OCI-LY3 (cell line): ENCODE results near the gene CDCA7.

Experiments used
- H2AFZ ChIP-seq: fragments of 200-600, 300-600 bp; shearing (Covaris generic); 2 replicates; pipeline ENCODE4 v1.6.0; 2014; ENCODE audit warnings: antibody characterized with exemption, low read depth, low read length
- H3K27ac ChIP-seq: fragments of 200-600, 300-600 bp; sonication (generic); 2 replicates; pipeline ENCODE4 v1.5.1; 2014; ENCODE audit warnings: mild to moderate bottlenecking, low read length, moderate library complexity, mixed read lengths
- H3K27me3 ChIP-seq: fragments of 200-600, 300-600 bp; sonication (generic); 2 replicates; pipeline ENCODE4 v1.6.1; 2014; ENCODE audit warnings: low read depth, low read length, mixed read lengths
- H3K36me3 ChIP-seq: fragments of 200-600, 300-600 bp; sonication (generic); replicated peaks from 2 replicates; pipeline ENCODE3; 2014; ENCODE audit warnings: low read depth, low read length, mixed read lengths
- H3K4me1 ChIP-seq: fragments of 300-600, 200-600 bp; sonication (generic); 2 replicates; pipeline ENCODE4 v1.6.1; 2014; ENCODE audit warnings: low read length, mixed read lengths
- H3K4me2 ChIP-seq: fragments of 200-600, 300-600 bp; sonication (generic); 2 replicates; pipeline ENCODE4 v1.6.1; 2014; ENCODE audit warnings: low read length, mixed read lengths
- H3K4me3 ChIP-seq: fragments of 300-600, 200-600 bp; sonication (generic); 2 replicates; pipeline ENCODE4 v1.5.1; 2014; ENCODE audit warnings: antibody characterized with exemption, mild to moderate bottlenecking, low read length, moderate library complexity
- H3K79me2 ChIP-seq: fragments of 300-600, 200-600 bp; shearing (Covaris generic); 2 replicates; pipeline ENCODE4 v1.6.1; 2014; ENCODE audit warnings: mild to moderate bottlenecking, low read length, mixed read lengths
- H3K9ac ChIP-seq: fragments of 300-600, 200-600 bp; shearing (Covaris generic); 2 replicates; pipeline ENCODE4 v1.6.0; 2014; ENCODE audit warnings: mild to moderate bottlenecking, low read length, moderate library complexity
- H3K9me3 ChIP-seq: fragments of 200-600, 300-600 bp; shearing (Covaris generic); 2 replicates; pipeline ENCODE4 v1.6.1; 2014; ENCODE audit warnings: low read length, mixed read lengths; ENCODE audit not compliant: insufficient read depth
- H4K20me1 ChIP-seq: fragments of 200-600, 300-600 bp; sonication (generic); 2 replicates; pipeline ENCODE4 v1.6.1; 2016; ENCODE audit warnings: low read length, mixed read lengths; ENCODE audit not compliant: insufficient read depth
- EZH2phosphoT487 ChIP-seq: fragments of 200-600 bp; shearing (Covaris generic); IDR thresholded peaks from 2 replicates; pipeline ENCODE4 v1.6.1; 2018; ENCODE audit warnings: antibody characterized with exemption, mixed run types, low read depth
- TF ChIP-seq, protein P1 (sequence below): fragments of 200-600, 300-600 bp; sonication (generic); IDR thresholded peaks from 2 replicates; pipeline ENCODE4 v1.5.1; 2014; ENCODE audit warnings: antibody characterized with exemption, low read length, low read depth

Gene CDCA7

DNA sequence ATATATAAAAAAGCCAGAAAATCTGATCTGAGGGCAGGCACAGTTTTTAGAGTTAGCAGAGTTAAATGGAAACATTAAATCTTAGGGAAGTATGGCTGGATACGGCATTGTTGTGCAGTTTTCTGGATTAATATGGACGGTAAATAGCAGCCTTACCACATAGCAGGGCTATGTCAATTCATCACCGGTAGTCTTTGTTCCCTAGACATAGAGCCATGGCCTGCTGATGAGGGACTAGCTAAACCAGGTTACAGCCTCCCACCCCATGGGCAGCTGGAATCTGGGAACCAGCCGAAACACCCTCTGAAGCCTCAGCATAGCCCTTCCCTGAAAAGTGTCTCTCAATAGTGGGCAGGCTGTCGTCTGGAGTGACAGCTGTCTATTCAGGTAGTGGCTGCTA is 32.4 kb downstream of the CDCA7 start:
- H3K4me1 ChIP-seq = no peaks in the 10 kb centered on the region
- H3K36me3 ChIP-seq = peaks cover 17% of the 10 kb centered on the region

DNA sequence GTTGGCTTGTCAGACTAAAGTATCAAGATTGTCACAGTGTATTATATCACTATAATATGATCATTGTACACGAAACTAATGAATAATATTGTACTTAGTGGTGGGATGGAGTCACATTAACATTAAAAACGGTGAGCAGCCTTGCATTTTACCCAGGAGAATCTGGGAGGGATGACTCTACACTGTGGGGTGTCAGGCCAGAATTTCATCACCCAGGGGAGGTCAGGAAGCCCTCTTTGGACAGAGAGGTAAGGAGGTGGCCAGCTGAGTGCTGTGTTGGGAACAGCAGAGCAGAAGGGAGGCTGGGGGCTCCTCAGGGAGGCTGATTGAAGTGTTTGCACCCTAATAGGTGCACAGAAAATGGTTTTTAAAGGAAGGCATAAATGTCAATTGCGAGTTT is 33.0 kb downstream of the CDCA7 start:
- H3K27me3 ChIP-seq = no peaks in the 10 kb centered on the region
- no peaks in the 10 kb centered on the region for H3K79me2 ChIP-seq
- H4K20me1 ChIP-seq = no peaks in the 10 kb centered on the region
- no peaks in the 10 kb centered on the region for H3K9me3 ChIP-seq
- H3K4me3 ChIP-seq = no peak overlapping the region
- TF ChIP-seq EZH2phosphoT487 = no peak
- TF ChIP-seq, protein P1, sequence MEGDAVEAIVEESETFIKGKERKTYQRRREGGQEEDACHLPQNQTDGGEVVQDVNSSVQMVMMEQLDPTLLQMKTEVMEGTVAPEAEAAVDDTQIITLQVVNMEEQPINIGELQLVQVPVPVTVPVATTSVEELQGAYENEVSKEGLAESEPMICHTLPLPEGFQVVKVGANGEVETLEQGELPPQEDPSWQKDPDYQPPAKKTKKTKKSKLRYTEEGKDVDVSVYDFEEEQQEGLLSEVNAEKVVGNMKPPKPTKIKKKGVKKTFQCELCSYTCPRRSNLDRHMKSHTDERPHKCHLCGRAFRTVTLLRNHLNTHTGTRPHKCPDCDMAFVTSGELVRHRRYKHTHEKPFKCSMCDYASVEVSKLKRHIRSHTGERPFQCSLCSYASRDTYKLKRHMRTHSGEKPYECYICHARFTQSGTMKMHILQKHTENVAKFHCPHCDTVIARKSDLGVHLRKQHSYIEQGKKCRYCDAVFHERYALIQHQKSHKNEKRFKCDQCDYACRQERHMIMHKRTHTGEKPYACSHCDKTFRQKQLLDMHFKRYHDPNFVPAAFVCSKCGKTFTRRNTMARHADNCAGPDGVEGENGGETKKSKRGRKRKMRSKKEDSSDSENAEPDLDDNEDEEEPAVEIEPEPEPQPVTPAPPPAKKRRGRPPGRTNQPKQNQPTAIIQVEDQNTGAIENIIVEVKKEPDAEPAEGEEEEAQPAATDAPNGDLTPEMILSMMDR = no peak
- H2AFZ ChIP-seq = no peak overlapping the region
- no peak overlapping the region for H3K9ac ChIP-seq
- no peak overlapping the region for H3K4me2 ChIP-seq
- no peak overlapping the region for H3K27ac ChIP-seq
- no peaks in the 10 kb centered on the region for H3K4me1 ChIP-seq
- H3K36me3 ChIP-seq = peaks cover 14% of the 10 kb centered on the region

More for the DNA sequence above, 32.4 kb downstream of the CDCA7 start:
- Histone ChIP-seq H3K27ac (no peak overlapping the region), H3K4me2 (no peak overlapping the region), H4K20me1 (no peaks in the 10 kb centered on the region), H3K27me3 (no peaks in the 10 kb centered on the region), H3K79me2 (no peaks in the 10 kb centered on the region), H3K4me3 (no peak overlapping the region), H2AFZ (no peak overlapping the region), H3K9me3 (no peaks in the 10 kb centered on the region), H3K9ac (no peak overlapping the region)
- TF ChIP-seq, protein P1 = no peak
- TF ChIP-seq EZH2phosphoT487 = no peak

DNA sequence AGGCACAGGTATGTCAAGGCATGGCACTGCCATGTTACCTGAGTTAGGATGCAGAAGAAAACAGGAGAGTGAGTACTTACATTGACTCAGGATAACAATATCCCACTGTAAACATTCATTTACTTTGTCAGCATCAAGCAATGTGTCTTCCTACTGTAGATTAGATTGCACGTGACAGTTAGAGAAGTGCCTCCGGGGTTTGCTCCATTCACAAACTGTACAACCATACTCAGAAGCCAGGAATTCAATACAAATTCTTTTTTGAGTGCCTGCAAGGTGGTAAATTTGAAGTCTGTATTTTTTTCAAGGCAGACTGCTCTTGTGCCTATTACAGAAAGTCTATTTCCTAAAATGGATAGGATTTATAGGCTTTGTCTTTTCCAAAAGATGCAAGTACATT is 34.1 kb downstream of the CDCA7 start:
- TF ChIP-seq, protein P1 = no peak
- no peak for TF ChIP-seq EZH2phosphoT487
- Histone ChIP-seq H2AFZ (no peak overlapping the region), H4K20me1 (no peaks in the 10 kb centered on the region), H3K4me1 (no peaks in the 10 kb centered on the region), H3K9me3 (no peaks in the 10 kb centered on the region), H3K36me3 (peaks cover 8% of the 10 kb centered on the region), H3K27ac (no peak overlapping the region), H3K9ac (no peak overlapping the region), H3K79me2 (no peaks in the 10 kb centered on the region), H3K4me2 (no peak overlapping the region), H3K27me3 (no peaks in the 10 kb centered on the region), H3K4me3 (no peak overlapping the region)

DNA sequence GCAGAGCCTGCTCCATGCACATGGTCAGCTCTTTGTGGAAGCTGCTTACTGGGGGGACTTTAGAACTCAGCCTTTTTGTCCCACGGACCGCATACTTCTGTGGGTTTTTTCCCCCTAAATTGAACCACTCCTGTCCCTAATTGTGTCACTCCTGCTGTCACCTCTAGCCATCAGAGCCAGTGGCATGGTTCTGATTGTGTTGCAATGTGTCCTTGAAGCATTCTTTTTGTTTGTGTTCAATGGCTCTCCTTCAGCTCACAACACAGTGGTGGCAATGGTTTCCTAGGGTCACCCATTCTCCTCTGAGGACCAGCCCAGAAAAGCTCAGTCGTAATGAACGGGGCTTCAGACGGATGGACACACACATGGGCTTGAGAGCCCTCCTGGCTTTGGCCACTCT is 35.4 kb downstream of the CDCA7 start:
- H3K4me1 ChIP-seq = no peaks in the 10 kb centered on the region
- no peak overlapping the region for H3K27ac ChIP-seq
- H3K9me3 ChIP-seq = no peaks in the 10 kb centered on the region
- no peak overlapping the region for H3K4me3 ChIP-seq
- H4K20me1 ChIP-seq = no peaks in the 10 kb centered on the region
- H3K4me2 ChIP-seq = no peak overlapping the region
- H3K27me3 ChIP-seq = no peaks in the 10 kb centered on the region
- TF ChIP-seq, protein P1 = no peak
- TF ChIP-seq EZH2phosphoT487 = no peak
- no peaks in the 10 kb centered on the region for H3K36me3 ChIP-seq
- H3K9ac ChIP-seq = no peak overlapping the region
- no peak overlapping the region for H2AFZ ChIP-seq
- H3K79me2 ChIP-seq = no peaks in the 10 kb centered on the region
